ENCODE data around the gene SEC16A. TPM values are rescaled to one million over a fixed set of nuclear protein-coding genes. Genes with fewer than 3 reads are reported as not detected.

Gene SEC16A
- total and polyA plus RNA-seq, 8 donors: 51.2 to 79.5 (median 61.3) TPM

DNA sequence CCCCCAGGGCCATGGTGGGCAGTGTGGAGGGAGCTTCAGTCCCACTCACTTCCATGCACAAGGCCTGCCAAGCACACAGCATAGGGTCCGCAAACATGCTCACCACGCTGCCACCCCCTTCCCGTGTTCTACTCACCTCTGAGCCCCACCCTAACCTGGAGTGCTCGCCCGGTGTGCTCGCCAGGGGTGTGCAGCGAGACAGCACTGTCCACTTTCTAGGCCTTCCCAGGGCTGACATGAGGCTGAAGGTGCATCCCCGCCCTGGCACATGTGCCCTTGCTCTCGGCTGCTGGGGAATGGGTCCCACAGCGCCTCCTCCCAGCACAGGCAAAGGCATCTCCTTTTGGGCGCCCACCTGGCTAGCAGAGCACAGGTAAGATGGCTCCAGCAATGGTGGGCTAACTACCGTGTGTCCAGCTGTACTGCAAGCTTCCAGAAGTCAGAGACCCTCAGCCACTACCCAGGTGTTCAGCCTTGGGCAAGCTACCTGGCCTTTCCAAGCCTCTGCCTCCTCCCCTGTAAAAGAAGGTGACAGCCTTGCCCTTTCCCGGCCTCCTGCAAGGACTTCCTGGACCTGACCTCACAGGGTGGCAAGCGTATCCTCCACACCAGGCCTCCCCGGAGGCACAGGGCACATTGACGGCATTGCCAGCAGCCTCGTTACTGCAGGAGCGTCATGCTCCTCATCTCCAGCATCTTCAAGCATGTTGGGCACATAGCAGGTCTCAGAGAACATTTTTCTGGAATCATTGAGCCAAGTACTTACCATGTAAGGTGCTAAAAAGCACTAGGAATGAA is 4.2 kb upstream of the SEC16A start:
- TF ChIP-seq, protein P1, sequence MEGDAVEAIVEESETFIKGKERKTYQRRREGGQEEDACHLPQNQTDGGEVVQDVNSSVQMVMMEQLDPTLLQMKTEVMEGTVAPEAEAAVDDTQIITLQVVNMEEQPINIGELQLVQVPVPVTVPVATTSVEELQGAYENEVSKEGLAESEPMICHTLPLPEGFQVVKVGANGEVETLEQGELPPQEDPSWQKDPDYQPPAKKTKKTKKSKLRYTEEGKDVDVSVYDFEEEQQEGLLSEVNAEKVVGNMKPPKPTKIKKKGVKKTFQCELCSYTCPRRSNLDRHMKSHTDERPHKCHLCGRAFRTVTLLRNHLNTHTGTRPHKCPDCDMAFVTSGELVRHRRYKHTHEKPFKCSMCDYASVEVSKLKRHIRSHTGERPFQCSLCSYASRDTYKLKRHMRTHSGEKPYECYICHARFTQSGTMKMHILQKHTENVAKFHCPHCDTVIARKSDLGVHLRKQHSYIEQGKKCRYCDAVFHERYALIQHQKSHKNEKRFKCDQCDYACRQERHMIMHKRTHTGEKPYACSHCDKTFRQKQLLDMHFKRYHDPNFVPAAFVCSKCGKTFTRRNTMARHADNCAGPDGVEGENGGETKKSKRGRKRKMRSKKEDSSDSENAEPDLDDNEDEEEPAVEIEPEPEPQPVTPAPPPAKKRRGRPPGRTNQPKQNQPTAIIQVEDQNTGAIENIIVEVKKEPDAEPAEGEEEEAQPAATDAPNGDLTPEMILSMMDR (IDR thresholded peaks at IDR 0.05): no peak
- intact Hi-C loops (cut with DNase I): loop anchor here in 1 of 2 donors (5.0 kb wide), 1 partner anchor 140 kb away; no protein-coding TSS in a partner anchor
- no peaks in the 10 kb centered on the region for H3K9me3 ChIP-seq

DNA sequence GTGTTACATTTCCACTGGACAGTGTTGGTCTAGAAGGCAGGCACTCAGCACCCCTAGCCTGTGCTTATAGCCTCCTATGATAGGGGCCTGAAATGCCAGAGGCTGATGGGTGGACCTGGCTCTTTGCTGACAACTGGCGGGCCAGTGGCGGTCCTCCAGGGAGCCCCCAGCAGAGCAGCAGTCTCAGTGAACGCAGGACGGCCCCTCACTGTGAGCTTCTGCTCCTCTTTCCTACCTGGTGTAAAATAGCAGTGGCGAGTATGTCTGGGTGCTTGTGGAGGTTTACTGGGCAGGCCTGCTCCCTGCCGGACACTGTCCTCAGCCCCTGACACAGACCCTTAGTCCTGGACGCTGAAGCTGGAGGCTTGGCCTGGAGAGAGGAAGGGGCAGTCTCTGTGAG is 3.3 kb upstream of the SEC16A start:
- H3K4me3 ChIP-seq: no peak overlapping the region
- ATAC-seq: no peak
- no peaks in the 10 kb centered on the region for H3K9me3 ChIP-seq
- no peak overlapping the region for H3K27ac ChIP-seq
- DNase-seq: peak in 1 of 4 donors; percentile 75
- intact Hi-C loops (cut with DNase I): loop anchor here in 1 of 2 donors (5.0 kb wide), 1 partner anchor 141 kb away; no protein-coding TSS in a partner anchor
- TF ChIP-seq, protein P1 (IDR thresholded peaks at IDR 0.05): no peak
- peaks cover 16 to 41% of the 10 kb centered on the region in 2 donors for H3K4me1 ChIP-seq
- no peaks in the 10 kb centered on the region for H3K27me3 ChIP-seq
- H3K36me3 ChIP-seq: no peaks in the 10 kb centered on the region

More for the DNA sequence above, 4.2 kb upstream of the SEC16A start:
- H3K27me3 ChIP-seq: no peaks in the 10 kb centered on the region
- H3K4me3 ChIP-seq: no peak overlapping the region
- H3K4me1 ChIP-seq: peaks cover 8 to 32% of the 10 kb centered on the region in 2 donors
- no peak for ATAC-seq
- DNase-seq: peak in 1 of 4 donors; percentile 73
- no peaks in the 10 kb centered on the region for H3K36me3 ChIP-seq
- no peak overlapping the region for H3K27ac ChIP-seq

DNA sequence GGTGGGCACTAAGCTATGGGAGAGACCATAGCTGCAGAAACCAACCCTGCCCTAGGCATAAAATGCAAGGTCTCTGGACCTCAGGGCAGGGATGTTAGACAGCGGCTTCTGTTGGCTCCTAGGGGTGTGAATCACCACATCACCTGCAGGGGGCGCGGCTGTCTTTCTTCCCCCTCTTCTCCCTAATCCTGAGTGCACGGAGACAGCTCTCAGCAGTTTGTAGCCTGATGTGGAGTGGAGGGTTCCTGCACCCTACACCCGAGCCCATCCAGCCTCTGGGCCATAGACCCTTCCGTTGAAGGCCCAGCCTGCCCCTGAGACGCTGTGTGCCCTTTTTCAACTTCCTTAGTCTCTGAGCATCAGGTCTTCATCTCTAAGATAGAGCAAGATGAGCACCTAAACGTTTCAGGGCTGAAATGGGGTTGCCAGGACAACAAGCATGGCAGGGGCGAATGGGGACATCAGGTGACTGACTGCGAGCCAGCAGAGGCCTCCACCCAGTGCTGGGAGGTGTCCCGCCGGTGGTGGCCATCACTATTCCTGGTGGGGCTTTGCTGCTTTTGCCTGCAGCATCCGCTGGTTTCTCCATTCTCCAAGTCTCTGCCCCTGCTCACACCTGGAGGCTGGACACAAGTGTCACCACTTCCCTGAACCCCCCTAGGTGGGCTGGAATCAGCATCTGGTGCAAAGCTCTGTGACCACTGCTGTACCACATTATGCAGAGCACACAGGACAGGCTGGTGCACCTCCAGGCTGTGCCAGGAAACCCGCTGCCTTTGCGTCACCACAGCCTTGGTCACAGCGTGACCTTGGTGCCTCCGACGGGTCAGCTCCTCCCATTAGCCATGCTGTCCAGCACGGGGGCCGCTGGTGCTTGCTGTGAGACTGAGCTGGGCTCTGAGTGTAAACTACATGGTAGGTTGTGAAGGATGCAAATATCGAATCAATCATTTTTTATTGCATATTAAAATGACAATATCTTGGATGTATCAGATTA is 2.5 kb upstream of the SEC16A start:
- TF ChIP-seq, protein P1 (IDR thresholded peaks at IDR 0.05): peak; percentile 85 to 97
- intact Hi-C loops (cut with DNase I): loop anchor here in 1 of 2 donors (5.0 kb wide), 1 partner anchor 142 kb away; no protein-coding TSS in a partner anchor
- no peaks in the 10 kb centered on the region for H3K9me3 ChIP-seq
- H3K36me3 ChIP-seq: no peaks in the 10 kb centered on the region
- no peak overlapping the region for H3K4me3 ChIP-seq
- no peaks in the 10 kb centered on the region for H3K27me3 ChIP-seq
- ATAC-seq (peak; percentile 33), DNase-seq (peak; percentile 70 to 94 (median 83))
- no peak overlapping the region for H3K27ac ChIP-seq
- peaks cover 16 to 49% of the 10 kb centered on the region in 2 donors for H3K4me1 ChIP-seq

DNA sequence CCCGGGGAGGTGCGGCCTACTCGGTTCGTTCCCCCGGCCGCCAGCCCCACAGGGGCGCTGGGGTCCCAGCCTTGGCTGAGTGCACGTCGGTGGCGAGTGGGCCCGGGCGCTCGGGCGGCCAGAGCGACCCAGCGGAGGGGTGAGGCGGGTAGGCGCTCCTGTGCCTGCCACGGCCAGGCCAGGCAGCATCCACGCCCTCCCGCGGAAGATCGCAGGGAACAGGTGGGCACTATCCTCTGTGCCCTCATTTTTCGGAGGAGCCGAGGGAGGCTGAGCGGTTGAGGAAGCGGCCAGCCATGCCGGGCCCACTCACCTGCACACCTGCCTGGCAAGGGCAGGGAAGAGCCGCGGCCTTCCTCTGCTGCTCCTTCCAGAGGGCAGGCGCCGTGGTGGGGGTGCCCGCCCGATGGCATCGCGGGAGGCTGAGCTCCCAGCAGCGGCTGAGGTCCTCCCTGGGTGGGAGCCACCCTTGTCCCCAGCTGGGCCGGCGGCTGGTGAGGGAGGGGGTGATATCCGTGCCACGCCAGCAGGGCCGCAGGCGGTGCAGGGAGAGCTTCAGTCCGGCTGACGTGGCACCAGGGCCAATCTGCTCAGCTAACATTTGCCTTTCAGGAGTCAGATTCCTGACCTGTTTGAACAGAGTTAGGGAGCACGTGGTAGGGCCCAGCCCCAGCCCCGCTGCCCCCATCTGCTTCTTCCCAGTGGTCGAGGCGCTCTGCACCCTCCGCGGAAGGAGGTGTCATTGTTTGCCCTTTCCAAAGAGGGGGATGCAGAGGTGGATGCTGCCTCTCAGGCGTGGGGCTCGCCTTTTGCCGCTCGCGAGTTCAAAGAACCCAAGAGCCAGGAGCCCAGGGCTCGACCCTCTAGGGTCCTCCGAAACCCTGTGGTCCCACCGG is 1.6 kb upstream of the SEC16A start:
- ATAC-seq (peak; percentile 0), DNase-seq (peak in 3 of 4 donors; percentile 20 to 88 (median 60))

More for the DNA sequence above, 1.6 kb upstream of the SEC16A start:
- TF ChIP-seq, protein P1 (IDR thresholded peaks at IDR 0.05): no peak
- H3K27ac ChIP-seq: peak overlapping the region; percentile 99
- no peaks in the 10 kb centered on the region for H3K9me3 ChIP-seq
- no peaks in the 10 kb centered on the region for H3K36me3 ChIP-seq
- intact Hi-C loops (cut with DNase I): loop anchor here in 1 of 2 donors (5.0 kb wide), 1 partner anchor 143 kb away; no protein-coding TSS in a partner anchor
- H3K27me3 ChIP-seq: no peaks in the 10 kb centered on the region
- H3K4me3 ChIP-seq: peak overlapping the region; percentile 58 to 74
- peaks cover 16 to 53% of the 10 kb centered on the region in 2 donors for H3K4me1 ChIP-seq

Measured in left lung (tissue), 10 donors.